ENCODE results near the gene MARCKSL1. TPM values are rescaled to one million over a fixed set of nuclear protein-coding genes. Genes with fewer than 3 reads are reported as not detected.

Gene MARCKSL1
- total and polyA plus RNA-seq, 2 of the 8 experiments (the other 6 are each of a cell fraction or from before 2014, with no cell fraction given): 536 to 558 TPM

- TF ChIP-seq TEAD4 (IDR thresholded peaks at IDR 0.05; ENCODE audit: low read depth, low read length) (no peak), KDM1A (IDR thresholded peaks at IDR 0.05; ENCODE audit: borderline replicate concordance, low read length) (no peak), EP300 (IDR thresholded peaks at IDR 0.05; ENCODE audit: borderline replicate concordance in 1 of 2, low read depth in 2 of 2, low read length in 2 of 2) (no peak), SIRT6 (IDR thresholded peaks at IDR 0.05; ENCODE audit: low read length) (no peak), SIX5 (IDR thresholded peaks at IDR 0.05; ENCODE audit: low read depth, low read length) (no peak)
These were observed 18.0 kb upstream of the MARCKSL1 start (continued) for GRCh38 chr1:32353886-32354570.

Measured in H1 (cell line).